ENCODE data around the gene NEO1. TPM values are rescaled to one million over a fixed set of nuclear protein-coding genes. Genes with fewer than 3 reads are reported as not detected.
"Not testable (repeated sequence)": the region's sequence is repeated elsewhere in the genome, so short reads cannot be mapped to it uniquely, and the experiment has no call there.

The NEO1 gene
- total RNA-seq, 1 donor from 2014 or later = 30.3 TPM

- FAIRE-seq (no peak), DNase-seq (ENCODE audit: low read depth) (no peak)
- H3K4me1 Mint-ChIP-seq (ENCODE audit: low read depth, unreplicated experiment) = no peaks in the 10 kb centered on the region
- Histone ChIP-seq H3K4me2 (ENCODE audit: low read length) (no peak overlapping the region), H3K27me3 (ENCODE audit: insufficient read depth, low read length) (no peaks in the 10 kb centered on the region), H3K9me3 (ENCODE audit: insufficient read depth, low read depth, low read length) (peaks cover 3% of the 10 kb centered on the region), H3K4me1 (ENCODE audit: insufficient read depth, low read length) (no peaks in the 10 kb centered on the region), H2AFZ (ENCODE audit: low read depth, low read length) (no peak overlapping the region), H3K79me2 (ENCODE audit: insufficient read depth, low read length) (no peaks in the 10 kb centered on the region), H3K27ac (ENCODE audit: low read depth, low read length) (no peak overlapping the region), H4K20me1 (ENCODE audit: insufficient read depth, low read length) (no peaks in the 10 kb centered on the region), H3K9ac (ENCODE audit: low read length) (no peak overlapping the region), H3K36me3 (ENCODE audit: insufficient read depth, low read length) (no peaks in the 10 kb centered on the region), H3K4me3 (ENCODE audit: insufficient read depth, low read depth, low read length) (no peak overlapping the region)
- peaks cover 4% of the 10 kb centered on the region for H3K9me3 Mint-ChIP-seq (ENCODE audit: unreplicated experiment)
- TF ChIP-seq EZH2 (IDR thresholded peaks at IDR 0.05; ENCODE audit: insufficient read depth, low read length) = no peak
- TF ChIP-seq, protein P1, sequence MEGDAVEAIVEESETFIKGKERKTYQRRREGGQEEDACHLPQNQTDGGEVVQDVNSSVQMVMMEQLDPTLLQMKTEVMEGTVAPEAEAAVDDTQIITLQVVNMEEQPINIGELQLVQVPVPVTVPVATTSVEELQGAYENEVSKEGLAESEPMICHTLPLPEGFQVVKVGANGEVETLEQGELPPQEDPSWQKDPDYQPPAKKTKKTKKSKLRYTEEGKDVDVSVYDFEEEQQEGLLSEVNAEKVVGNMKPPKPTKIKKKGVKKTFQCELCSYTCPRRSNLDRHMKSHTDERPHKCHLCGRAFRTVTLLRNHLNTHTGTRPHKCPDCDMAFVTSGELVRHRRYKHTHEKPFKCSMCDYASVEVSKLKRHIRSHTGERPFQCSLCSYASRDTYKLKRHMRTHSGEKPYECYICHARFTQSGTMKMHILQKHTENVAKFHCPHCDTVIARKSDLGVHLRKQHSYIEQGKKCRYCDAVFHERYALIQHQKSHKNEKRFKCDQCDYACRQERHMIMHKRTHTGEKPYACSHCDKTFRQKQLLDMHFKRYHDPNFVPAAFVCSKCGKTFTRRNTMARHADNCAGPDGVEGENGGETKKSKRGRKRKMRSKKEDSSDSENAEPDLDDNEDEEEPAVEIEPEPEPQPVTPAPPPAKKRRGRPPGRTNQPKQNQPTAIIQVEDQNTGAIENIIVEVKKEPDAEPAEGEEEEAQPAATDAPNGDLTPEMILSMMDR (IDR thresholded peaks at IDR 0.05; ENCODE audit: insufficient read depth, low read depth, low read length) = no peak
- no peak overlapping the region for H3K27ac Mint-ChIP-seq (ENCODE audit: unreplicated experiment)
- H3K4me3 Mint-ChIP-seq (ENCODE audit: unreplicated experiment) = no peak overlapping the region
- no peaks in the 10 kb centered on the region for H3K27me3 Mint-ChIP-seq (ENCODE audit: low read depth, unreplicated experiment)
- peaks cover 20% of the 10 kb centered on the region for H3K36me3 Mint-ChIP-seq (ENCODE audit: low read depth, unreplicated experiment)
Observed at GRCh38 chr15:73161546-73161945, 109.3 kb downstream of the NEO1 start.

DNA sequence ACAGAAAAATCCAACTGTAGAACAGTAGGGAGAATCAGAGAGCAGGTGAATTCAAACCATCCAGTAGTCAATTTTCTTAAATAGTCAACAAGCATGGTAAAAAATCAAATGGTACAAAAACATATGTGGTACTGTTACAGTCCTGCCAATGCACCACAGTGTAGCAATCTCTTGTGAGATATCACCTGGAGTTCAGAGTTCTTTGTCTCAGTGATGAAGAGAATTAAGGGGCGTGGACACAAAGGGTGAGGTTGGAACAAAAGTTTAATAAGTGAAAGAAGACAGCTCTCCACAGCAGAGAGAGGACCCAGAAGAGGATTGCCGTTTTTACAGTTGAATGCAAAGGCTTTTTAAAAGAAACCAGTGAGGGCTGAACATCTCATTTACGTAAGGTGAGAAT lies 113.2 kb downstream of the NEO1 start:
- H3K9me3 Mint-ChIP-seq (ENCODE audit: unreplicated experiment) = peaks cover 10% of the 10 kb centered on the region
- H3K4me3 Mint-ChIP-seq (ENCODE audit: unreplicated experiment) = no peak overlapping the region
- no peak overlapping the region for H3K27ac ChIP-seq (ENCODE audit: low read depth, low read length)
- H3K27ac Mint-ChIP-seq (ENCODE audit: unreplicated experiment) = no peak overlapping the region
- no peaks in the 10 kb centered on the region for H3K27me3 Mint-ChIP-seq (ENCODE audit: low read depth, unreplicated experiment)
- no peak overlapping the region for H3K4me3 ChIP-seq (ENCODE audit: insufficient read depth, low read depth, low read length)
- H4K20me1 ChIP-seq (ENCODE audit: insufficient read depth, low read length) = no peaks in the 10 kb centered on the region
- FAIRE-seq = no peak
- DNase-seq (ENCODE audit: low read depth) = no peak
- no peak overlapping the region for H3K9ac ChIP-seq (ENCODE audit: low read length)
- H3K36me3 Mint-ChIP-seq (ENCODE audit: low read depth, unreplicated experiment) = peaks cover 15% of the 10 kb centered on the region
- no peaks in the 10 kb centered on the region for H3K9me3 ChIP-seq (ENCODE audit: insufficient read depth, low read depth, low read length)
- no peak overlapping the region for H3K4me2 ChIP-seq (ENCODE audit: low read length)
- H3K4me1 ChIP-seq (ENCODE audit: insufficient read depth, low read length) = no peaks in the 10 kb centered on the region
- H2AFZ ChIP-seq (ENCODE audit: low read depth, low read length) = no peak overlapping the region
- TF ChIP-seq, protein P1 (IDR thresholded peaks at IDR 0.05; ENCODE audit: insufficient read depth, low read depth, low read length) = no peak
- TF ChIP-seq EZH2 (IDR thresholded peaks at IDR 0.05; ENCODE audit: insufficient read depth, low read length) = no peak
- H3K4me1 Mint-ChIP-seq (ENCODE audit: low read depth, unreplicated experiment) = no peaks in the 10 kb centered on the region
- H3K79me2 ChIP-seq (ENCODE audit: insufficient read depth, low read length) = no peaks in the 10 kb centered on the region
- no peaks in the 10 kb centered on the region for H3K27me3 ChIP-seq (ENCODE audit: insufficient read depth, low read length)
- no peaks in the 10 kb centered on the region for H3K36me3 ChIP-seq (ENCODE audit: insufficient read depth, low read length)

DNA sequence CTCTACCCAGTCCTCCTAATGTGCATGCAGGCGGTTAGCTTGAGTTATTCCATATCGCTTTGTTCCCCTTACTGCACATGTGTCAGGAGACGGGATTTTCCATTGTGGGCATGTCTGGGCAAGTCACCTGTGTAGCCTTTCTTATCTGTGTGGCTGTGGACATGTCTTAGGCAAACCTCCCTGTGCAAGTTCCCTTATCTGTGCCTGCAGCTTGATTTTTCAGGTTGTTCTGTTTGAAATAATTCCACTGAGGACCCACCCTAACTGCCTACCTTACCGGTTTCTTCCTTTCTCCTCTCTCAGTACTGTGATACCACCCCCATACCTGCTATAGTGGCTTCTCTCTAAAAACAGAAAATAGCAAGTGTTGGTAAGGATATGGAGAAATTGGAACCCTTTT lies 113.6 kb downstream of the NEO1 start:
- no peaks in the 10 kb centered on the region for H3K27me3 ChIP-seq (ENCODE audit: insufficient read depth, low read length)
- DNase-seq (ENCODE audit: low read depth) = no peak
- H3K27me3 Mint-ChIP-seq (ENCODE audit: low read depth, unreplicated experiment) = no peaks in the 10 kb centered on the region
- H3K4me2 ChIP-seq (ENCODE audit: low read length) = no peak overlapping the region
- TF ChIP-seq EZH2 (IDR thresholded peaks at IDR 0.05; ENCODE audit: insufficient read depth, low read length) = no peak
- TF ChIP-seq, protein P1 (IDR thresholded peaks at IDR 0.05; ENCODE audit: insufficient read depth, low read depth, low read length) = no peak
- no peaks in the 10 kb centered on the region for H3K4me1 ChIP-seq (ENCODE audit: insufficient read depth, low read length)
- H3K36me3 ChIP-seq (ENCODE audit: insufficient read depth, low read length) = no peaks in the 10 kb centered on the region
- H3K36me3 Mint-ChIP-seq (ENCODE audit: low read depth, unreplicated experiment) = peaks cover 15% of the 10 kb centered on the region
- H3K9ac ChIP-seq (ENCODE audit: low read length) = no peak overlapping the region
- no peak overlapping the region for H2AFZ ChIP-seq (ENCODE audit: low read depth, low read length)
- no peak for FAIRE-seq
- no peaks in the 10 kb centered on the region for H3K9me3 ChIP-seq (ENCODE audit: insufficient read depth, low read depth, low read length)
- H3K4me3 ChIP-seq (ENCODE audit: insufficient read depth, low read depth, low read length) = no peak overlapping the region
- H3K79me2 ChIP-seq (ENCODE audit: insufficient read depth, low read length) = no peaks in the 10 kb centered on the region
- H3K4me1 Mint-ChIP-seq (ENCODE audit: low read depth, unreplicated experiment) = no peaks in the 10 kb centered on the region
- H3K27ac Mint-ChIP-seq (ENCODE audit: unreplicated experiment) = no peak overlapping the region
- H4K20me1 ChIP-seq (ENCODE audit: insufficient read depth, low read length) = no peaks in the 10 kb centered on the region
- H3K27ac ChIP-seq (ENCODE audit: low read depth, low read length) = no peak overlapping the region
- peaks cover 10% of the 10 kb centered on the region for H3K9me3 Mint-ChIP-seq (ENCODE audit: unreplicated experiment)
- H3K4me3 Mint-ChIP-seq (ENCODE audit: unreplicated experiment) = no peak overlapping the region

DNA sequence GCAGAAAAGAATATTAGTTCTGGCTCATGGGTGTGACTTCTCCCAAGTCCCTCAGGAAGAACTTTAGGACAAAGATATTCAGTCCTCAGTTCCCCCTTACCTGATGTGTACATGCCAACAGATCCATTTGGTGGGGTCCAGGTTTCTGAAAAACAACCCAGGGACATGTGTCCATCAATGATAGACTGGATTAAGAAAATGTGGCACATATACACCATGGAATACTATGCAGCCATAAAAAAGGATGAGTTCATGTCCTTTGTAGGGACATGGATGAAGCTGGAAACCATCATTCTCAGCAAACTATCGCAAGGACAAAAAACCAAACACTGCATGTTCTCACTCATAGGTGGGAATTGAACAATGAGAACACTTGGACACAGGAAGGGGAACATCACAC lies 114.4 kb downstream of the NEO1 start:
- not testable (repeated sequence) for H3K4me3 ChIP-seq (ENCODE audit: insufficient read depth, low read depth, low read length); H2AFZ ChIP-seq (ENCODE audit: low read depth, low read length); H3K4me3 Mint-ChIP-seq (ENCODE audit: unreplicated experiment); H4K20me1 ChIP-seq (ENCODE audit: insufficient read depth, low read length); H3K36me3 ChIP-seq (ENCODE audit: insufficient read depth, low read length); H3K27ac Mint-ChIP-seq (ENCODE audit: unreplicated experiment); H3K4me1 ChIP-seq (ENCODE audit: insufficient read depth, low read length); DNase-seq (ENCODE audit: low read depth); H3K4me1 Mint-ChIP-seq (ENCODE audit: low read depth, unreplicated experiment); FAIRE-seq; H3K27me3 ChIP-seq (ENCODE audit: insufficient read depth, low read length); H3K9me3 ChIP-seq (ENCODE audit: insufficient read depth, low read depth, low read length); H3K27ac ChIP-seq (ENCODE audit: low read depth, low read length); H3K79me2 ChIP-seq (ENCODE audit: insufficient read depth, low read length); H3K9ac ChIP-seq (ENCODE audit: low read length); H3K27me3 Mint-ChIP-seq (ENCODE audit: low read depth, unreplicated experiment); H3K4me2 ChIP-seq (ENCODE audit: low read length)
- Mint-ChIP-seq H3K9me3 (ENCODE audit: unreplicated experiment) (peaks cover 10% of the 10 kb centered on the region), H3K36me3 (ENCODE audit: low read depth, unreplicated experiment) (peaks cover 15% of the 10 kb centered on the region)
